GM12875 (cell line): ENCODE measurements around the gene GABBR1.

ENCODE experiments used
- H3K4me3 ChIP-seq: one replicate; pipeline ENCODE4 v1.5.1; 2011; ENCODE audit warnings: low read depth, low read length, control low read depth
- CTCF ChIP-seq: IDR thresholded peaks from 2 replicates; pipeline ENCODE4 v1.5.1; 2011; ENCODE audit warnings: low read depth, mild to moderate bottlenecking, control low read depth, inconsistent platforms, low read length, moderate library complexity, borderline replicate concordance; ENCODE audit not compliant: insufficient read depth

Gene GABBR1

DNA sequence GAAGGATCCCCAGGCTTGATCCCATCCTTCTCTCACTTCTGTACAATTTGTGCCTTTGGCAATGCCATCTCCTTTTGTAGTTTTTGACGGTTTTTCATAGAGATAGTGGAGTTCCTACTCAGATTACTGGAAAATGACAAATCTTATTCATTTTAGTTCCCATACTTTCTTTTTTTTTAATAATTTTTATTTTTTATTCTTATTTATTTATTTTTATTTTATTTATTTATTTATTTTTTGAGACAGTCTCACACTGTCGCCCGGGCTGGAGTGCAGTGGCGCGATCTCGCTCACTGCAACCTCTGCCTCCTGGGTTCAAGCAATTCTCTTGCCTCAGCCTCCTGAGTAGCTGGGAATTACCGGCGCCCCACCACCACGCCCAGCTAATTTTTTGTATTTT is 4.3 kb upstream of the GABBR1 start:
- TF ChIP-seq CTCF, result no peak
- no peak overlapping the region for H3K4me3 ChIP-seq

DNA sequence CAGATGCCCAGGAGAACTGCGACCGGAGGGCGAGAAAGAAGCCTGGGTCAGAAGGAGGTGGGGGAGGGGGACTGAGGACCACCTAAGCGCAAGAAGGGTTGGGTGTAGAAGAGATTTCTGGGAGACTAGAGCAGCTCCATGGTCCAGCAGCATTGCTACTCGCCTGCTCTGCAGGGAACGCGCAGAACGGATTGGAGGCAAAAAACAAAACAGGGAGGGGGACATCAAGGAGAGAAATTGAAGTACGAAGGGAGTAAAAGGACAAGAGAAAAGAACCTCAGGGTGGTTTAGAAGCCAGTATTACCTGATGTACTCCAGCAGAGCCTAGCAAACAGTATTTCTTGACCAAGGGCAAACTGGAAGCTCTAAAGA is 537 bp upstream of the GABBR1 start:
- H3K4me3 ChIP-seq, result peak overlapping the region; percentile 42
- TF ChIP-seq CTCF, result no peak

DNA sequence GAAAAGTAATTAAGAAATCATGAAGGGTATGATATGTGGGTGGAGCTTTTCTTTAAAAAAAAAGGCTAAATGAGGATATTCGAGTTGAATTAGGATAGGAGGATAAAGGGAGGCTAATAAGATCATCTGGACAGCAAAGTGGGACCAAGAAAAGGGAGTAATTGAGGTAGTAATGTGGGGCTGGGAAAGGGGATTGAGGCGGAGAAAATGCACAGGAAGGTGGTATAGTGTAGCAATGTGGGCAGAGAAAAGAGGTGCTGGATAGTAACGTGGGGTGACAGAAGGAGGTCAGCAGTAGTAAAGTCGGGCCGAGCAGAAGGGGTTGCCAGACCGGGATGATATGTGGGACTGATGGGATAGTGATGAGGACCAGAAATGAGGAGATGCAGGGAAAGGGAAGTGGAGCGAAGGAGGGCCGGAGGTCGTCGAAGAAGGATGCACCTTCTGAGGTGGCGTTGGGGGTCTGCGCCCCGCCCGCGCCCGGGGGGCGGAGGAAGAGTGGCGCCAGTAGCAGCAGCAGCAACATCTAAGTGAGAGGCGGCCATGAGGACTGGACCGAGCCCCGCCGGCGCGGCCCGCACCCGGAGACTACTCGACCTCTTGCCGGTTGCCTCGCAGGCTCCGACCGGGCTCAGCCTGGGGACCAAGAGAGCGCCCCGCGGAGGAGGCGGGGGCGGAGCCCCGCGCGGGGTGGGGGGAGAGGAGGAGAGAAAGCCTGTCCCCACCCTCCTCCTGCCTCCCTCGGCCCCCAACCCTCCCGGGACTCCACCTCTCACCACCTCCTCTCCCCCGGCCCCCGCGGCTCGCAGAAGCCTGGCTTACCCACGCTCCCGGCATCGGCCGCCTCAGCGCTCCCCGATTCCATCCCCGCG is 887 bp downstream of the GABBR1 start:
- TF ChIP-seq CTCF, result no peak
- H3K4me3 ChIP-seq, result peak overlapping the region; percentile 42

GRCh38 chr6:29631209-29631810 is 1.7 kb downstream of the GABBR1 start:
- no peak overlapping the region for H3K4me3 ChIP-seq
- no peak for TF ChIP-seq CTCF

- TF ChIP-seq CTCF, result no peak
- no peak overlapping the region for H3K4me3 ChIP-seq
These were observed 2.7 kb downstream of the GABBR1 start for GRCh38 chr6:29630315-29630714.

DNA sequence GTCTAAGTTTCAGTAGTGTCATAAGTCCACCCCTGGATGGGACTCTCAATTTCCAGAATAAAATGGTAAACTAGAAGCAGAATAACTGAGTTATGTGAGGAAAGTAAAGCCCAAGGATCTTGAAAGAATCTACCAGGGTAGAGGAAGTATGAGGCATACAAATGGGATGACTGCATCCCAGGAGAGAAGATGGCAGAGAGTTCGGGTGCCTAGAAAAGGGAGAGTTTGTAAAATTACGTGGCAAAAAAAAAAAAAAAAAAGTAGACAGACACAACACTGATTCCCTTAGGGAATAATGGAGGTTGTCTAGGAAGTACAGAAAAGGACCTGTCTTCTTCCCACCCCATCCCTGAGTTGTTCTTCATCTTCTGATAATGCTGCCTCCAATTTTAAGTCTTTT is 3.4 kb downstream of the GABBR1 start:
- H3K4me3 ChIP-seq, result no peak overlapping the region
- TF ChIP-seq CTCF, result no peak
